Activated CD4-positive, CD25-positive, alpha-beta regulatory T cell (primary cell): ENCODE data around the gene VWA8.
A peak's percentile ranks its signal among the peaks of the same experiment; 100 is the strongest.
"Not testable (repeated sequence)": the region's sequence is repeated elsewhere in the genome, so short reads cannot be mapped to it uniquely, and the experiment has no call there.

Experiments used
- DNase-seq, 4 experiments: peaks; one replicate each; lab custom pipeline; 2025; lab: John Stamatoyannopoulos, UW

Gene VWA8

DNA sequence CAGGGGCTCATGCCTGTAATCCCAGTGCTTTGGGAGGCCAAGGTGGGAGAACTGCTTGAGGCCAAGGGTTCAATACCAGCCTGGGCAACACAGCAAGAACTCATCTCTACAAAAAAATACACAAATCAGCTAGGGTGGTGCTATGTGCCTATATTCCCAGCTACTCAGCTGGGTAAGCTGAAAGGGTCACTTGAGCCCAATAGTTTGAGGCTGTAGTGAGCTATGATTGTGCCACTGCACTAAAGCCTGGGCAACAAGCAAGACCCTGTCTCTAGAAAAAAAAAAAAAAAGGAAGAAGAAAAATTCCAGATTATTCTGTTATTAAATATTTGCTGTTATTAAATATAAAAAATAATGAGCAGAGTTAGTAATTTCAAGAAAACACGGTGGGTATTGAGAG is 372.5 kb downstream of the VWA8 start:
- DNase-seq, result no peak

DNA sequence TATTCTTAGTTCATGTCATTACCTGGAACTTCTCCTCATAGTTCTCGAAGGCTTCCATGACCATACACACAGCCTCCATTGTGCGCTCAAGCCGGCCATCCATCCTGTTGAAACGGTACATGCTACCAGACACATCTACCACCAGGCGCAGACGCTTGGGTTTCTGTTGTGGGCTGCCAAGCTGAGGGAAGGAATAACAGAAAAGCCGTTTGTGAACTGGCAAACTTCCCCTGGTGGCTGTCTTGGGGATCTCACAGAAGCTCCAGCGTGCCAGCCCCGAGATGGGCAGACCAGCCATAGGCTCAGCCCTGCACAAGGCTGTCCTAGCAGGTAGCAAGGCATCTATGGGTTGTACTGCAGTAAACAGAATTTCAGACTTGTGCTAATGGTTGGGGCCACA is 373.4 kb downstream of the VWA8 start:
- DNase-seq, result peak in 1 of 4 experiments; percentile 1

DNA sequence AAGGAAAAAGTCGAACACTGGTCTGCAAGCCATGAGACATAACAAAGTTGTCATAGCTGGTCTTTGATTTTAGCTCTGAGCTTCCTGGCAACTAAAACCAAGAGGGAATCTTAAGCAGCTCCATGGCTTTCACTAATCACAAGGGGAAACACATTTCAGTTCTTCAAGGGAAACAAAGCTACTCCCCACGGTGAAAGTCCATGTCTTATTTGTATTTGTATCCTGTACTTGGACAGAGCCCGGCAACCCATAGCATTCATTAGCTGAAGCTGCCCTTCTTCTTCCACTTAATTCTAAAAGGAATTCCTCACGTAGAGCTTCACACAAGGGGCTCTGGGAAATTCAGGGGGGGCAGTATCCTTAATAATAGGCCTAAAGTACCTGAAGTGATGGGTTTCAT is 374.7 kb downstream of the VWA8 start:
- no peak for DNase-seq

DNA sequence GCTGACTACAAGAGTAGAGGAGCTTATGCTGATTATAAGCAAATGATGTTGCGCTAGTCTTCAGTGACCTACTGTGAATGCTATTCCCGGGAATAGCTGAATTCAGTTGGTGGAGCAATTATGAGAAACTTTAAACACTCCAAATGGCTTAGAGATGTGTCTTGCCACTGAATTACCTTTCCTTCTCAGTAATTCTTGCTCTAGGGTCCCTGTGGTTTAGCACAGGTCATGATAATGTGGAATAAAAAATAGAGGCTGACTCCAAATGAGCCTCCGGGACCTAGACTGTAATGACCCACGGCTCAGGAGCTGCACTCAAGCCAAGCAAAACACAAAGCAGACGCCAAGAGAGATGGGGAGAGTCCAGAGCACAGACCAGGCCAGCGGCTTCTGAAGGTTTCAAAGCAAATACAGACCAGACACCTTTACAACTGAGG is 378.9 kb downstream of the VWA8 start:
- DNase-seq, result no peak

DNA sequence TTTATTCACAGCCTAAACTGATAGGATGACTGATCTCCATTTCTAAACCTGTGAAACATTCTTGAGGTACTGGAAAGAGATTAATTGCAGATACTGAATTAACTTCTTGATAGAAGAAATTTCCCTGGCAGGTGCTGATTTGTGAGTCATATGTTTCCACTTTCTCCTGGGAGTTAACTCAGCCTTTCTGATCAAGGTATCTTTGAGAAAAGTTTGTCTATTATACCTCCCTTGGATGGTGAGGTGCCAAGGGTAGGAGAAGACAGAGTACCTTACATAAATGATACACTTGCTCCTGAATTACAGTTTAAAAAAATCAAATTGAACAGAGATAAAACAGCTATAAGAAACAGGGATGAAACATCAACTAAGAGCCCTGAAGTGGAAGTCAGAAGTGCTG is 380.6 kb downstream of the VWA8 start:
- DNase-seq, result no peak

DNA sequence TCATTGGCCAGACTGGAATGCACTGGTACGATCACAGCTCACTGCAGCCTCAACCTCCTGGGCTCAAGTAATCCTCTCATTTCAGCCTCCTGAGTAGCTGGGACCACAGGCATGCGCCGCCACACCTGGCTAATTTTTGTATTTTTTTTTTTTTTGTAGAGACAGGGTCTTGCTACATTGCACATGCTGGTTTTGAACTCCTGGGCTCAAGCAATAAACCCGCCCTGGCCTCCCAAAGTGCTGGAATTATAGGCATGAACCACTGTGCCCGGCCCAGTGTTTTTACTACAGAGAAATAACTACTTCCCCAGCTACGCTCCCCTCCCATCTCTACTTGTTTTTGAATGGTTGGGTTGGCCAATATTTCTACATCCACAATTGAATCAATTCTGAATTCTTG is 381.0 kb downstream of the VWA8 start:
- DNase-seq, result no peak

DNA sequence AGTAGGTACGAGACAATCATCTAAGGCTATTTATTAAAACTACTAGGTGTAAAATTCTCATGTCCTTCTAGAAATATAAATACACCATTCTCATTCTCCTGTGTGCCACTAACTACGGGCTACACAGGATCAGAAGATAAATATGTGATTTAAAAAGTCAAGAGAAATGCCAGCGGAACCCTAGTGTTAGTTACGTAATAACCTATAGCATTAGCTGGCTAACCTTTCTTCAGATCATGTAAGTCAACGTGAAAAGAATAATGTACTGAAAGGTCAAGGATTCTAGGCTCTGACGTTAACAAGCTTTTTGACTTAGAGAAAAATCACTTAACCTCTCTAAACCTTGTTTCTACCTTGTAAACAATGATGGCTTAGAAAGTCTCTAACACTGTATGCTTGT is 381.7 kb downstream of the VWA8 start:
- no peak for DNase-seq

DNA sequence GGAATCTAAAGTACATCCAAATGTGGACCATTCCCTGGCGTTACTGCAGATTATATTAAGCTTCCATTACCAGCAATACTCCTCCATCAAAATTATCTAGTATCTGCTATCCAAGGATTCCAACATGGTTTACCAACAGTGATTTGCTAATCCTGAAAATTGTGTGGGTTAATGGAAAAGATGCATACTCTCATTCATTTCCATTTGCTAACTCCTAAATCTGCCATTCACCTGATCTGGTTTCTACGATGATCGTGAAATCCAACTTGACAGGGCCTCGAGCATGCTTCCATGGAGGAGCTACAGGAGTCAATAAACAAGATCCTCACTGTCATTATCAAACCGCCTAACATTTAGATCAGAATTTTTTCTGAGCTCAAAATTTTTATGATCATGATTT is 382.5 kb downstream of the VWA8 start:
- no peak for DNase-seq

DNA sequence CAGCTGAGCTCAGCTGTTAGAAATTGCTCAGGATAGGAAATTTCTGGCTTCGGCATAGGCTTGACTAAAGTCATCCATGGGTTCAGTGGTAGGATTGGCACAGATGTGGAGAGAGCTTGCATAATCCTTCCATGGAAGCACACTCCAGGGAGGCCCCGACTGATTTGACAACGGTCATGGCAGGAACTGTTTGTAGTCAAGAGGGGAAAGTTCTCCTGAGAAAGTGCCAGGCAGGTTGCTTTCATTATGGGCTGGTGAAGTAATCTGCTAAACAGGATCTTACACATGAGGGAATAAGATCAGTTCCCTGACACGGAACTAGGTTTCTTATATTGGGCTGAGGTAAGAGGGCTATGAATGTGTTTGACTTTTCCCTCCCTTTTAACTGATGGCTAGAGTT is 383.5 kb downstream of the VWA8 start:
- DNase-seq, result no peak

DNA sequence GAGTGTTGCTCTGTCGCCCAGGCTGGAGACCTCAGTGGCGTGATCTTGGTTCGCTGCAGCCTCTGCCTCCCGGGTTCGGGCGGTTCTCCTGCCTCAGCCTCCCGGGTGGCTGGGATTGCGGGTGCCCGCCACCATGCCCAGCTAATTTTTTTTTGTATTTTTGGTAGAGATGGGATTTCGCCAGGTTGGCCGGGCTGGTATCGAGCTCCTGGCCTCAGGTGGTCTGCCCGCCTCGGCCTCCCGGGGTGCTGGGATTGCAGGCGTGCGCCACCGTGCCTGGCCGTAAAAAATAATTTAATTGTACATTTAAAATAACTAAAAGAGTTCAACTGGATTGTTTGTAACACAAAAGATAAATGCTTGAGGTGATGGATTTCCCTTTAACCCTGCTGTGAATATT is 387.3 kb downstream of the VWA8 start:
- not testable (repeated sequence) for DNase-seq

DNA sequence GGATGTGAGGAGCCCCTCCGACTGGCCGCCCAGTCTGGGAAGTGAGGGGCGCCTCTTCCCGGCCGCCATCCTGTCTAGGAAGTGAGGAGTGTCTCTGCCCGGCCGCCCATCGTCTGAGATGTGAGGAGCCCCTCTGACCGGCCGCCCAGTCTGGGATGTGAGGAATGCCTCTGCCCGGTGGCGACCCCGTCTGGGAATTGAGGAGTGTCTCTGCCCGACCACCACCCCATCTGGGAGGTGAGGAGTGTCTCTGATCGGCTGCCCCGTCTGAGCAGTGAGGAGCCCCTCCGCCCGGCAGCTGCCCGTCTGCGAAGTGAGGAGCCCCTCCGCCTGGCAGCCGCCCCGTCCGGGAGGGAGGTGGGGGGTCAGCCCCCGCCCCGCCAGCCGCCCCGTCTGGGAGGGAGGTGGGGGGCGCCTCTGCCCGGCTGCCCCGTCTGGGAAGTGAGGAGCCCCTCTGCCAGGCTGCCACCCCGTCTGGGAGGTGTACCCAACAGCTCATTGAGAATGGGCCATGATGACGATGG is 389.0 kb downstream of the VWA8 start:
- DNase-seq, result not testable (repeated sequence)

DNA sequence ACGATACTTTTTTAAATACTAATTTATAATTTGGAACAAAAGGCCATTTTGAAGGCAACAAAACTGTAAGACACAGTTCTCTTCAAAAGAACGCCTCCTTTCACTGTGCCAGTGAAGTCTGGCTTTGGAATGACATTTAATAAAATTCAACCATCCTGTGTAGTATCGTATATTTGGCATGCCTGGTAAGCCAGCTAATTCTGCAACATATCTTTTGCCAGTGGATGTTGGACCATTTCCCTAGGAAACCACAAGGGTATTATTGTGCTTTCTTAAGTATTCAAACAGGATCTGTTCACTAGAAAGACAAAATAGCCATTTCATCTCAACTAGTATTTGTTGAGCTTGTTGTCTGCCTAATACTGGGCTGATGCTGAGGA is 391.9 kb downstream of the VWA8 start:
- DNase-seq, result no peak

DNA sequence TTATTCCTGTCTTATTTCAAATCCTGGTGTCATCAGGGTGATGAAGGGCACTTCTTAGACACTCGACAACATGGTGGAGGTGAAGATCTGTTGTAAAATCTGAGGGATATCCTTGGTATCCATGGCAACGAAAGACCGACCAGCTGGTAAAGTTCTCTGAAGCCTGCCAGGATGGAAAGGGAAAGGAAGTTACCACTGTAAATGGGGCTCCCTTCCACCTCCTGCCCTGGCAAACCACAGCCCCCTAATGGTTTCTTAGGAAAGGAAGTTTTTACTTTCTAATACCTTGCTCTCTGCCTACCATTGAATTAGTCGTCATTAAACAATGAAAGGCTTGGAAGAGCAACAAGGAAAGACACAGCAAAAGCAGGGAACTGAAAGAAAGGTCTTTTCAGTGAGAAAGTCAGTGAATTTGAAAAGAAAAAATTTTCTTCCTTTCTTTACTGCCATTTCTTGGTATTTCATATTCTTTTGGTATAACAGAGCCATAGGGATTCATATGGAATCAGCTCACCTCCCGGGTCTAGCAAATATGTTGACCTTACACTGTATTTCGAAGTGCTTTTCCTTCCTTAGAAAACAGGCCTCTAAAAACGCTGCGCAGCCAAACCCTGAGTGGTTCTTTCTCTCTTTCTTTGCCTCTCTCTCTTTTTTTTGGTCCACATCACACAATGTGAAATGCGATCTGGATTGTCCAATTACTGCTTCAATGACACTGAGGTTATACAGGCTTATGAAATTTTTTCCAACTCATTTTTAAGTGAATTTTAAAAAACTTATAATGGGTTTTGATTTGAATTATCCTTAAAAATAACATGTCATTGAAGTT is 392.6 kb downstream of the VWA8 start:
- DNase-seq, result no peak

DNA sequence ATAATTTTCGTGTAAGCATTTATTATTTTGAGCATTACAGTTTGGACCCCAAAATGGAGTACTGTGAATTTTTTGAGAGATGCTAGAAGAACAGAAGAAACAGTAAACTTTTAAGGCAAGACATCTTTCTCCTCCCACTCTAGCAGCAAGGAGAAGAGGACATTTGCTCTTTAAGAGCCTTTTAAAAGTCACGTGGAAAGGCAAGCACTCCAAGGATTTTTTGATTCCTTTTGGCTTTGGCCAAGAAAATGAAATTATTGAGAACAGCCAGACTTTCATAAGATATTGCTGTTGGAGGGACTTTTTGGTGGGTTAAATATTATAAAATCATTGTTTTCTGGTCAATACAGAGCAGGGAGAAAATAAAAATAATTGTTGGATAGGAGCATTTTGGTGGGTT is 393.5 kb downstream of the VWA8 start:
- DNase-seq, result no peak

DNA sequence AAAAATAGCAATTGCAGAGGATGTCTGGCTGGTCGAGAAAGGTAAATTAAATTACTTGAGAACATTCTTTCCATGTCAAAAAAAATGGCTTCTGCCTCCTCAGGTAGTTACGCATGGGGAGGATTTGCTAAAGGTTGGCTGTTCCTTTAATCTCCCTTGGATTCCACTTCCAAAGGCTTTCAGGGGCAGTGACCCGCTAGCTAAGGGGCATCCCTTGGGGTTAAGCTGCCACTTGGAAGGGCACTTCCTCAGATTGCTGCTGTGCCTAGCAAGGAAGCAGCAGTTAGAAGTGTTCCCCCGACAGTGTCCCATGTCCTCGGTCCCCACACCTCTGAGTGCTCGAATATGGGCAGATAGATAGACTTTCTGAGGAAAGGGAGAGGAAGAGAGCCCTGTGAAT is 395.1 kb downstream of the VWA8 start:
- DNase-seq, result no peak

DNA sequence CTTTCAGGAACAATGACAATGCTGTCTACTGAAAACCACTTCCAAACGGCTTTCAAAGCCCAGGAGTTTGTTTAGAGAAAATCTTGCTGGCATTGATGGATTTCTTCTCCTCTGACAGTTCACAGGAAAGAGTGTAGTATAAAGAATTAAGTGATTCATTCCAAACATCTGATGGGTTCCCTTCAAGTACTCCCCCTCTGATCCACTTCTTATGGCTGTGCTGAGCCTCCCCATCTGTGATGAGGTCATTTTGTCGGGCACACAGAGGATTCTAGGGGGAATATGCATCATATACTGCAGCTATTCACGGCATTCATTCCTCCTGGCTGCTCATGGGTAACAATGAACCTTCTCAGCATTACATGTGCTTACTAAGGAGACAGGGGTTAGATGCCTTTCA is 395.7 kb downstream of the VWA8 start:
- no peak for DNase-seq

DNA sequence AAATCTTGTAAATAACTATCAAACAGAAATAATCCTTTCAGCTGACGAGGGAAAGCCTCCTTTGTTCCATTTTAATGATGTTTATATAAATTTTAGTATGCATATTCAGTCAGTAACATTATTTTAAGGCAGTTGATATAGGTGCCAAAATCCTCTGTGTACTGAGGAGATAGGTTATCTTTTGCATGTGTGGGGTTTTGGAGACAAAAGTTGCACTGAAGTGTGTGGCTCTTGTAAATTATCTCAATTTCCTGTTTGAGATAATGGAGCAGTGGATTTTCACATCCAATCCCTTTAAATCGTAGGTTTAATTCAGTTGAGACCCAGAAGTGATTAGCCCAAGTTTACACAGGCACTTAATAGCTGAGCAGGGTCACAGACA is 396.9 kb downstream of the VWA8 start:
- no peak for DNase-seq

DNA sequence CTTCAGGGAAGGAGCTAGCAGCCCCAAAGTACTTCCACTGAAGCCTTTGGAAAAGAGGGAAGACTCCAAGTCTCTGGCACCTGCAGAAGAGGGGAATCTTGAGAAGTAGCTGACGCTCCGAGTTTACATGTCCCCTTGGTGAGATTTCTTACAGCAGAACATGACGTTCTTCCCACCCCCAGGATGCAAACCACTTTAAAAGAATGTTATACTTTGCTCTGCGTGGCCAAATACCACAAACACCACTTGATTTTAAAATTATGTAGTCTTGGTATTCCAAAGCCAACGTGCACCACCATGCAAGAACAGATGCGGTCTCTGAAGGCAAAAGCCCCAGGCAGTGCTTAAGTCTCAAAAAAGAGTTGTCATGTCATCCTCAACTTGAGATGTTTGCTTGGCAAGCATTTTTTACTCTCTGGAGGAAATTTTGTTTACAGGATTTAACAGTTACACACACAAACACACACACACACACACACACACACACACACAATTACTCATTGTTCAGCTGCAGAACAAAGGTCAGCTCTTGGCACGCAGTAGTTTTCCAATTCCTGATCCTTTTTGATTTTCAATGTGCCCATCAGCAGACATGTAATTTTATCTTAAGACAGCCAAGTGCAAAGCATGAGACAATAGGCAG is 397.4 kb downstream of the VWA8 start:
- DNase-seq, result no peak

DNA sequence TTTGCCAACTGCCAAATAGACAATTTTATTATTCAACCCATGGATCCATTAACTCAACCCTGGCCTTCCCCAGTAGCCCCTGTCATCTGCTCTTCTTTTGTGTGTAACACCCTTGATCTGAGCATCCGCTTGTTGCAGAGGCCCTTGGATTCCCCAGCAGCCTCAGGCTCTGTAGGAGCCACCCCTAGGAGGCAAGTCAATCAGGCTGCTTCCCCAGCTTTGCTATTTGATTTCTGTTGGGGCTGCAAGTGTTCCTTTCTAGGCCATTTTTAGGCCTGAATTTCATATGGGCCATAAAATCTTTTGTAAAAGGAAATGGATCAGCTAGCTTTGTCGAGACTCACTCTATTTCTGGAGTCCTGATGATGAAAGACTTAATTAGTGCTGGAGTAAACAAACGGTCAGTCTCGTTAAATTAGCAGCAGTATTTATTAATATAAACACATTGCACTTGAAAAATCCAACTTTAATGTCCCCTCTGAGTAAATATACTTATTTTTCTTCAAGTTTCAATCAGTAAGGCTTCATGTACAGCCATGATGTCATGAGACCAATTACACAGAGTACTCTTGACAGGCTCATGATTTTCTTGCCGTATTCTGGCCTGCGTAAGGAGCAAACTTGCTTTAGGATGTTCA is 398.2 kb downstream of the VWA8 start:
- DNase-seq, result no peak

DNA sequence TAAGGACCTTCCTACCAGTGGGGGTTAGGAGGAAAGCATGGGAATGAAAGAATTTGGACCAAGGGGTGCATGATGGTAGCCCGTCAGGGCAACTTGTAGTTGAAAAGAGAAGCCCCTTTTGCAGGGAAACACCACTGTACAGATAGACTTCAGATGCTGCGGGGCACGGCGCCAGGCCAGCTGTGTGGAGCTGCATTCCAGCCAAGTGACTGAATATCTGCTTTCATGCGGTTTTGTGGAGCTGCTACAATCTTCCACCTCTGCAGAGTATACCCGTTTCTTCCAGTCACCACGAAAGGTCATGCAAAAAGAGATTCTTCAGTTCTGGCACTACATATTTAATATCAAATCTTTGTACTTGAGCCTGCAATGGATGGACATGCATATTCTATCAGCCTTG is 398.8 kb downstream of the VWA8 start:
- no peak for DNase-seq

DNA sequence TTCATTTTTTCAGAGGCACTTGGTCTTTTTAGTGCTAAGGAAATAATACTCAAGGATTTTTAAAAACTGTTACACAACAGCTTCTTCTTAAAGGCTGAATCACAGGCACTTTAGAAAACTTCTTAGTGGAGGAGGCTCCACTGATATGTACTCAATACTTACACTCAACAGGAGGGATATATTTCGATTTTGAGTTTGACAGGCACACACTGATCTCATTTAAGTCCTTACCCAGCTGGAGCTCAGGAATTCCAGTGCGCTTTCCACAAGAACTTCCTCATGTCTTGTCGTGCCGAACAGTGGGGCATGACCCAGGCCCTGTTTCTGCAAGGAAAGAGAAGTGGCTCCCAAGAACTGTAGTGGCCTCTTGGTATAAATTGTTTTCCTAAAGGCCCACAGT is 399.7 kb downstream of the VWA8 start:
- no peak for DNase-seq

DNA sequence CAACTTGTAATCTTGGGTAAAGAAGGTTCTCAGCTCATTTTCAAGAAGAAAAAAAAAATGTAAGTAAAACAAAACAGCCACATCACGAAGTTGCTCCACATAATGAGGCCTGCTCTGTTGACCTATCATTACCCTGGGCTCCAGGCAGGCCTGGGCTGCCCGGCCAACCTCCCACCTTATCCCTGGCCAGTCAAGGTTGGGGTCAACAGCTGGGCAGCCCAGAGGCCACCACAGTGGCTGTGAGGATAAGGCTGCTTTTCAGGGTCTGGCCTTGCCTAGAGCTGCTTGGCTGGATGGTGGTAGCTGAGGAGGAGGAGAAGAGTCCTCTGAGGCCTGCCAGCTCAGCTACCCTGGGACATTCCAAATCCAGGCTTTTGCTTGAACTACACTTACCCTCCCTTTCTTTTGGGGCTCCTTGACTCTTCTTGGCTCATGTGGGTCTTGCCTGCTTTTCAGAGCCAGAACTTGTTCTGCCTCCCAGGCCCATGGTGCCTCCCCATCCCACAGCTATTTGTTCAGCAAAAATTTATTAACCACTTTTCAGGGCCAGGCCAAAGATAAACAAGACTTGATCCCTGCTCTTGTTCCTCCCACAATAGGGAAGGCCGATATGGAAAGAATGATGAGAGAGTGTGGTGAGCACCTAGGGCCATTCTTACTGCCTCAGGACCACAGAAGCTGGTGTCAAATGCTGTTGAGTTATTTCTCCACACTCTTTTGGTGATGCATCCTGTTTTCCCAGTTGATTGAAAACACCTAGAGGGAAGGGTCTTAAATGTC is 401.9 kb downstream of the VWA8 start:
- DNase-seq, result no peak
